PFSK-1 (cell line): ENCODE results near the gene GPS2.

Experiments used
- POLR2AphosphoS5 ChIP-seq: IDR thresholded peaks from 2 replicates; pipeline ENCODE4 v1.6.1; 2012; ENCODE audit warnings: low read depth, mild to moderate bottlenecking, control low read depth, low read length, moderate library complexity
- REST ChIP-seq, 2 experiments: IDR thresholded peaks; 2 replicates each; pipeline versions ENCODE4 v1.6.1 to v1.8.0; 2011 to 2012; ENCODE audit warnings: low read depth in 2 of 2, low read length in 2 of 2, control low read depth in 1 of 2, inconsistent platforms in 1 of 2, mild to moderate bottlenecking in 1 of 2, moderate library complexity in 1 of 2; ENCODE audit not compliant: insufficient read depth in 1 of 2
- SIN3A ChIP-seq: IDR thresholded peaks from 2 replicates; pipeline ENCODE4 v1.6.1; 2012; ENCODE audit warnings: mild to moderate bottlenecking, low read length, moderate library complexity, borderline replicate concordance; ENCODE audit not compliant: insufficient read depth
- TAF1 ChIP-seq: IDR thresholded peaks from 2 replicates; pipeline ENCODE4 v1.6.1; 2012; ENCODE audit warnings: low read length, control low read depth, borderline replicate concordance; ENCODE audit not compliant: insufficient read depth

- TF ChIP-seq TAF1 (no peak), REST (IDR thresholded peaks at IDR 0.05; ENCODE audit: insufficient read depth in 1 of 2, low read depth in 2 of 2, low read length in 2 of 2) (no peak), POLR2AphosphoS5 (no peak), SIN3A (no peak)
Observed at GRCh38 chr17:7322520-7323194, 7.5 kb upstream of the GPS2 start.
